Measurements from ENCODE around the gene PPP2R2C.

Gene PPP2R2C

DNA sequence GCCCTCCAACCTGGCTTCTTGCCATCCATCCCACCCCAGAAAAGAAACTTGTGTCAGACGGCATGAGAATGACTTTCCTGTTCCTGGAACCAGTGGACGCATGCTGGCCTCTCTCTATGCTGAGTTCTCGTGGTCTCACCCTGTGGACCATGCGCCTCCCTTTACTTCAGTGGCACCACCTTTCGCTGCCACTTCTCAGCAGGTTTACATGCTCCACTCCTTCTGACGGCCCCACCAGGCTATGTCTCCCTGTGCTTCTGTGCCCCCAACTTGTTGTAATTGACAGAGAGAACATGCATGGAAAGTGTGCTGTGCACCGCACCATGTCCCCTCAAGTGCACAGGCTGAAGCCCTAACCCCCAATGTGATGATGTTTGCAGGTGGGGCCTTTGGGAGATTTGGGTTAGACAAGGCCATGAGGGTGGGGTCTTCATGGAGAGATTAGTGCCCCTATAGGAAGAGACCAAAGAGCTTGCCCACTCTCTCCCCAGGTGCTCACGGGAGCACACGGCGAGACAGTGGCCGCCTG lies 3.1 kb upstream of the PPP2R2C start:
- in situ Hi-C loops (cut with MboI; ENCODE audit: low sequenced_read_pairs, unreplicated experiment): no loop called here
- TF ChIP-seq, protein P1, sequence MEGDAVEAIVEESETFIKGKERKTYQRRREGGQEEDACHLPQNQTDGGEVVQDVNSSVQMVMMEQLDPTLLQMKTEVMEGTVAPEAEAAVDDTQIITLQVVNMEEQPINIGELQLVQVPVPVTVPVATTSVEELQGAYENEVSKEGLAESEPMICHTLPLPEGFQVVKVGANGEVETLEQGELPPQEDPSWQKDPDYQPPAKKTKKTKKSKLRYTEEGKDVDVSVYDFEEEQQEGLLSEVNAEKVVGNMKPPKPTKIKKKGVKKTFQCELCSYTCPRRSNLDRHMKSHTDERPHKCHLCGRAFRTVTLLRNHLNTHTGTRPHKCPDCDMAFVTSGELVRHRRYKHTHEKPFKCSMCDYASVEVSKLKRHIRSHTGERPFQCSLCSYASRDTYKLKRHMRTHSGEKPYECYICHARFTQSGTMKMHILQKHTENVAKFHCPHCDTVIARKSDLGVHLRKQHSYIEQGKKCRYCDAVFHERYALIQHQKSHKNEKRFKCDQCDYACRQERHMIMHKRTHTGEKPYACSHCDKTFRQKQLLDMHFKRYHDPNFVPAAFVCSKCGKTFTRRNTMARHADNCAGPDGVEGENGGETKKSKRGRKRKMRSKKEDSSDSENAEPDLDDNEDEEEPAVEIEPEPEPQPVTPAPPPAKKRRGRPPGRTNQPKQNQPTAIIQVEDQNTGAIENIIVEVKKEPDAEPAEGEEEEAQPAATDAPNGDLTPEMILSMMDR (IDR thresholded peaks at IDR 0.05; ENCODE audit: borderline replicate concordance, control extremely low read depth, extremely low read depth, insufficient read depth, missing control alignments): no peak

DNA sequence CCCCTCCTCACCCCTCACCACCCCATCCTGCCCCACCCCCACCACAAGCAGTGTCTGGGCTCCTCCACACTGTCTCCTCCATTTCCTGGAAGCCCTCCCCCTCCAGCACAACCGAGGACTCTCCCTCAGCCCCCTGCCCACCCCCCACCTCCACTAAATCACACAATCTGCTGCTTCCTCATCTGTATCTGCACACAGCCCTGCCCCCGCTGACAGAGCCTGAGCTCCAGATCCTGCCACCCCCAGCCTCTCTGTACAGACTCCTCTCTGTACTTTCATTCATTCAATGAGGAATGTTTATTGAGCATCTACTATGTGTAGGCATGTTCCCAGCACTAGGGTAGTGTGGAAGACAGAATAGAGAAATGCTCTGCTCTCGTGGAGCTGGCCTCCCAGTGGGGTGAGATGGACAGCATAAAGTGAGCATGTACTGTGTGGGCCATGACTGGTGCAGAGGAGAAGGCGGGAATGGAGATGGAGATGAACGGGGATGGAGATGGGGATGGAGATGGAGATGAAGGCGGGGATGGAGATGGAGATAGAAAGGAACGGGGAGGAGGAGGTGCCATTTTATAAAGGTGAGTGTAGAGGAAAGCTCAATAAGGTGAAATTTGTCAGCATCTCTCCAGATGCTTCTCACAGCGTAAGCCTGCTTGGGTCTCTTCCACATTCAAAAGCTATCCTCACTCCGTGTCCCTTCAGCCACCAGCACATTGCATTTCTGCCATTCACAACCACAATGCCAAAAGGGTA lies 2.5 kb upstream of the PPP2R2C start:
- TF ChIP-seq, protein P1 (IDR thresholded peaks at IDR 0.05; ENCODE audit: borderline replicate concordance, control extremely low read depth, extremely low read depth, insufficient read depth, missing control alignments): no peak
- in situ Hi-C loops (cut with MboI; ENCODE audit: low sequenced_read_pairs, unreplicated experiment): no loop called here
- DNase-seq (ENCODE audit: low spot score): no peak

More for the DNA sequence above, 3.1 kb upstream of the PPP2R2C start:
- DNase-seq (ENCODE audit: low spot score): no peak

DNA sequence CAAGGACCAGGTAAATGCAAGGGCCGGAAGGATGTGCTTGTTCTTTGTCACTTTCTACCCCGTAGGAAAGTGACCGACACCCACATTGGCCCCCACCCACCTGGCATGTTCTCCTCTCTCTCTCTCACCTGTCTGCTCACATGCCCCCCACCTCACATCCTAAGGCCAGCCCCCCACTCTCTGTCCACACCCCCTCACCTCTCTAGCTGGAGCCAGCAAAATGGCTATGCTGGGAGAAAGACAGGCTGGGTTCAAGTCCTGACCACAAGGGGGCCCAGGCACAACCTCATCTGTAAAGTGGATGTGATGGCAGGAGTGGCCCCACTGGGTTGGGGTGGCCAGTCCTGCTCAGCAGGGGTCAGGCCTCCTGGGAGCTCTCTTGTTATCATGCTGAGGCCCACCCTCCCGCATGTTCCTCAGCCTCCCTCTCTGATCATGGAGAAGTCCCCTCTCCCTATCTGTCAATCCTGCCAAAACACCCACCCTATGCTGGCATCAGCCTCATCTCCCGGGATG lies 1.7 kb upstream of the PPP2R2C start:
- no peak for DNase-seq (ENCODE audit: low spot score)
- TF ChIP-seq, protein P1 (IDR thresholded peaks at IDR 0.05; ENCODE audit: borderline replicate concordance, control extremely low read depth, extremely low read depth, insufficient read depth, missing control alignments): no peak
- in situ Hi-C loops (cut with MboI; ENCODE audit: low sequenced_read_pairs, unreplicated experiment): no loop called here

DNA sequence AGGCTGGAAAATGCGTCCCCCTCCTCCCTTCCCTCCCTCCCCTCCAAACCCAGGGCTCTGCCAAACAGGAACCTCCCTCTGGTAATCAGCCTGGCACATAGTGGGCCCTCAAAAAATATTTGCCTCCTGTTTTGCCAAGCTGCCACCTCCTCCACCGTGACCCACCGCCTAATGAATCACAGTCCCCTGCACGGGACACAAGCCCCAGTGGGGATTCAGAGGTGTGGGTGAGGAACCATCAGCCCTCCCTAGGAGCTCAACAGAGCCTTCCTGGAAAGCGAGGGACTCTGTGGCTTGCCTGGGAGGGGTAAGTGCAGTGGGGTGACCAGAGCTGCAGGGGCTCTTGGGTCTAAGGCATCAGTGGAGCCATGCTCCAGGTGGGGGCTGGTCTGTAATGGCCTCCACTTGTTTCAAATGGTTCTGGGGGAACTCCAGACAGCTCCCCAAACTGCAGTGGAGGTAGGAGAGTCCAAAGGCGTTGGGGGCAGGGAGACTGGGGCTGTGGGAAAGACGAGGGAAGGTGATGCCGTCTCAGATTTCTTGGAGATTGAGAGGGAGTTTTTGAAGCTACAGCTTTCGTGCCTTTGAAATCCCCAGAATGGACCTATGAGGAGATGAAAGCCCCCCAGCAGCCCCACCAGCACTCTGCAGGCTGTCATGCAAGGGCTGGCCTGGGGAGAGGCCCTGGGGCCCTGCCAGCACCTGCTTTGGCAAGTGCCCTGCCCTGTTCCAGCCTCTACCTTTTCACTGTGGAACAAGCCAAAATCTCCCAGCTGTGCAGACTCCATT lies 1.0 kb upstream of the PPP2R2C start:
- TF ChIP-seq, protein P1 (IDR thresholded peaks at IDR 0.05; ENCODE audit: borderline replicate concordance, control extremely low read depth, extremely low read depth, insufficient read depth, missing control alignments): no peak
- peak; percentile 27 for DNase-seq (ENCODE audit: low spot score)
- in situ Hi-C loops (cut with MboI; ENCODE audit: low sequenced_read_pairs, unreplicated experiment): no loop called here

DNA sequence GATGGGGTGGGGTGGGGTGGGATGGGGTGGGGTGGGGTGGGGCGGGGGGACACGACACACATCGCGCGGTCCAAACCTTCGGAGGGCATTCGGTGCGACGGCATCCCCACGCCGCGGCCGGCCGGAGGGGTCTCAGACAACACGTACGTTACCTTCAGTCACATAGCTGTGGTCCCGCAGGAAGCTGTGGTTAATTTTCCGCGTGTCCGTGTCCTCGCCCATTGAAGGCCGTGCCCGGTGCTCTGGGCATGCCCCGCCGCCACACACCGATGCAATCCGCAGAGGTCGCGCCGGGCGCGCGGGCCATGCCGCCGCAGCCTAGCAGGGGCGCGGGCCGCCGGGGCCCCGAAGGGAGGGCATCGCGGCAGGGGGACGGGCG lies 417 bp downstream of the PPP2R2C start:
- peak; percentile 21 for DNase-seq (ENCODE audit: low spot score)
- in situ Hi-C loops (cut with MboI; ENCODE audit: low sequenced_read_pairs, unreplicated experiment): no loop called here
- TF ChIP-seq, protein P1 (IDR thresholded peaks at IDR 0.05; ENCODE audit: borderline replicate concordance, control extremely low read depth, extremely low read depth, insufficient read depth, missing control alignments): no peak

DNA sequence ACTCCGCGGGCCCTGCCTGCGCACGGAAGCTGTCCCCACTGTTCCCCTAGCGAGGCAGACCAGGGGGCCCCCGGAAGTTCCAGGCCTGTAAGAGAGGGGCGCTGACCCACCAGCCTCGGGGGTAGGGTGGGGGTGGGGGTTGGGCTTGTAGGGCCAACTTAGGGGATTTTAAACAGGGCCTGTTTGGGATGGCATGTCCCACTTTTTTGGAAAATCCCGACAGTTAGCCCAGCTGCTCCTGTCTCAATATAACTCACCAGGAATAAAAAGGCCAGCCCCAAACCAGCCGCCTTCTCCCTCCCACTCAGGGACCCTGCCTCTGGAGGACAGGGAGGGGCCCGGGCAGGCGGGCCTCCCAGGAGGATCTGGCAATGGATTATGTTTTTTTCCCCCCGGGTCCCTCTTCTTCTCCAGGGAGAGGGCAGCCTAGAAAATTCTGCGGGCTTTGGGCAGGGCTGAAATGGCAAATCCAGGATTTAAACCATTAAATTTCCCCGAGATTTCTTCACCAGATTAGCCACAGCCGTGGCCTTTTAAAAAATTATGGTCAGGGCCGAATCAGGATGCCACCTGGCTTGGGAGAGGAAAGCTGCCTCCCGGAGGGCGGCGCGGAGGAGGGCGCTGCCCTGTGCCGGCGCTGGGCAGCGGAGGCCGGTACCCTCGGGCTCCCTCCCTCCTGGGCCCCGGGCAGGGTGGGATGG lies 957 bp downstream of the PPP2R2C start:
- TF ChIP-seq, protein P1 (IDR thresholded peaks at IDR 0.05; ENCODE audit: borderline replicate concordance, control extremely low read depth, extremely low read depth, insufficient read depth, missing control alignments): no peak
- in situ Hi-C loops (cut with MboI; ENCODE audit: low sequenced_read_pairs, unreplicated experiment): no loop called here
- peak; percentile 35 for DNase-seq (ENCODE audit: low spot score)
